GM12878 (cell line): ENCODE measurements around the gene AIF1. TPM values are rescaled to one million over a fixed set of nuclear protein-coding genes. Genes with fewer than 3 reads are reported as not detected.
A peak's percentile ranks its signal among the peaks of the same experiment; 100 is the strongest.

ENCODE experiments used
- CBFB ChIP-seq: IDR thresholded peaks from 2 replicates; pipeline ENCODE4 v1.6.1; 2016; ENCODE audit warnings: antibody characterized with exemption, low read depth
- CBX5 ChIP-seq: sonication (generic); IDR thresholded peaks from 2 replicates; pipeline ENCODE4 v1.6.1; 2016; ENCODE audit warnings: low read depth, moderate library complexity, mild to moderate bottlenecking, inconsistent platforms
- CREM ChIP-seq: IDR thresholded peaks from 2 replicates; pipeline ENCODE4 v1.6.1; 2014; ENCODE audit warnings: antibody characterized with exemption, low read depth
- CTCF ChIP-seq, 3 experiments: IDR thresholded peaks in 2 of 3; conservative IDR thresholded peaks in 1 of 3; 2 replicates each; pipeline ENCODE4 v1.5.1; 2011; ENCODE audit warnings: low read depth in 3 of 3, low read length in 3 of 3, mild to moderate bottlenecking in 3 of 3, control low read depth in 2 of 3, moderate library complexity in 2 of 3, inconsistent platforms in 1 of 3, mixed read lengths in 1 of 3; ENCODE audit not compliant: control insufficient read depth in 2 of 3, insufficient read depth in 1 of 3; ENCODE audit errors: extremely low read depth in 1 of 3
- EZH2 ChIP-seq: IDR thresholded peaks from 2 replicates; pipeline ENCODE4 v1.6.1; 2012; ENCODE audit warnings: low read depth, mild to moderate bottlenecking, control low read depth, inconsistent platforms, low read length, borderline replicate concordance; ENCODE audit not compliant: control insufficient read depth
- GABPA ChIP-seq: IDR thresholded peaks from 2 replicates; pipeline ENCODE4 v1.6.1; 2014; ENCODE audit warnings: antibody characterized with exemption, low read depth, mild to moderate bottlenecking, inconsistent platforms
- GATAD2B ChIP-seq: fragments of 450-650 bp; conservative IDR thresholded peaks from 2 replicates; pipeline ENCODE4 v1.6.1; 2017; ENCODE audit warnings: low read depth, mild to moderate bottlenecking, moderate library complexity
- IRF5 ChIP-seq: fragments of 450-650 bp; IDR thresholded peaks from 2 replicates; pipeline ENCODE4 v1.6.1; 2017; ENCODE audit warnings: borderline replicate concordance
- LARP7 ChIP-seq: fragments of 450-650 bp; IDR thresholded peaks from 2 replicates; pipeline ENCODE4 v1.6.1; 2017; ENCODE audit warnings: mild to moderate bottlenecking
- POLR2AphosphoS2 ChIP-seq: IDR thresholded peaks from 2 replicates; pipeline ENCODE4 v1.6.1; 2011; ENCODE audit warnings: low read depth, mild to moderate bottlenecking, low read length, improper control_type of control experiment, moderate library complexity
- RB1 ChIP-seq: fragments of 450-650 bp; formaldehyde crosslinking; IDR thresholded peaks from 2 replicates; pipeline ENCODE4 v1.6.1; 2017; ENCODE audit warnings: mild to moderate bottlenecking, borderline replicate concordance
- RELA ChIP-seq: fragments of 450-650 bp; IDR thresholded peaks from 2 replicates; pipeline ENCODE4 v1.8.0; 2014; ENCODE audit warnings: borderline replicate concordance; ENCODE audit not compliant: partially characterized antibody
- SMAD1 ChIP-seq: fragments of 450-650 bp; IDR thresholded peaks from 2 replicates; pipeline ENCODE4 v1.6.1; 2018; ENCODE audit warnings: mild to moderate bottlenecking, low read depth; ENCODE audit not compliant: partially characterized antibody
- SMAD5 ChIP-seq: IDR thresholded peaks from 2 replicates; pipeline ENCODE4 v1.6.1; 2016; ENCODE audit warnings: antibody characterized with exemption, low read depth
- SPI1 ChIP-seq: IDR thresholded peaks from 2 replicates; pipeline ENCODE4 v1.6.1; 2011; ENCODE audit warnings: low read depth, mild to moderate bottlenecking, low read length, moderate library complexity, borderline replicate concordance; ENCODE audit not compliant: insufficient read depth
- SREBF1 ChIP-seq: IDR thresholded peaks from 2 replicates; pipeline ENCODE4 v1.6.1; 2012; ENCODE audit warnings: mild to moderate bottlenecking, low read length
- TAF1 ChIP-seq: IDR thresholded peaks from 2 replicates; pipeline ENCODE4 v1.6.1; 2011; ENCODE audit warnings: mild to moderate bottlenecking, low read depth, low read length, borderline replicate concordance
- ZBTB40 ChIP-seq: fragments of 450-650 bp; IDR thresholded peaks from 2 replicates; pipeline ENCODE4 v1.6.1; 2016; ENCODE audit warnings: mild to moderate bottlenecking, moderate library complexity, borderline replicate concordance
- ZNF207 ChIP-seq: fragments of 450-650 bp; IDR thresholded peaks from 2 replicates; pipeline ENCODE4 v1.6.1; 2014; ENCODE audit warnings: antibody characterized with exemption, mild to moderate bottlenecking, borderline replicate concordance
- polyA plus RNA-seq, 11 experiments: library from polyadenylated mRNA; depleted of rRNA in 4 of 11; unstranded in 6 of 11; stranded (reverse) in 5 of 11; fragments of >200 nt; fragmentation: Nextera tagmentation in 4 of 11; fragmentation: Illumina TruSeq in 1 of 11; extraction: Ambion mirVana in 4 of 11; extraction: Trizol in 1 of 11; gene quantifications; 1 replicate in 1 of 11; 2 replicates in 10 of 11; pipeline versions ENCODE4 v1.2.1 to v1.2.3, GENCODE V29; 2011 to 2016; ENCODE audit warnings: inconsistent platforms in 2 of 11, missing spikeins in 2 of 11, low read depth in 1 of 11
- total RNA-seq, 4 experiments: library from RNA; depleted of rRNA in 3 of 4; stranded (reverse); fragments of >200 nt in 3 of 4; fragmentation: Illumina TruSeq in 1 of 4; extraction: Trizol in 1 of 4; gene quantifications; 2 replicates each; pipeline versions ENCODE4 v1.2.1 to v1.2.3, GENCODE V29; 2013 to 2021
- TF ChIP-seq, protein P1 (sequence below): fragments of 450-650 bp; IDR thresholded peaks from 2 replicates; pipeline ENCODE4 v1.6.1; 2017; ENCODE audit warnings: low read depth, mild to moderate bottlenecking, moderate library complexity

AIF1 gene
- total and polyA plus RNA-seq, 10 of the 15 experiments (the other 5 are each of a cell fraction or from before 2014, with no cell fraction given) = 1.9 to 256 (median 134) TPM

GRCh38 chr6:31619805-31620585 is 5.0 kb downstream of the AIF1 start (continued):
- TF ChIP-seq TAF1 (peak; percentile 79; the same call in 1 of the 2 replicates), EZH2 (no peak), GABPA (no peak), POLR2AphosphoS2 (peak; percentile 69), SMAD5 (peak; percentile 84), CBFB (peak; percentile 64; the same call in 1 of the 2 replicates), ZBTB40 (peak; percentile 25; the same call in 1 of the 2 replicates), CREM (peak; percentile 95), LARP7 (no peak; the same call in 1 of the 2 replicates), RB1 (peak; percentile 57; the same call in 1 of the 2 replicates), SPI1 (no peak), RELA (peak; percentile 82), IRF5 (no peak), ZNF207 (peak; percentile 97; the same call in 1 of the 2 replicates), SMAD1 (peak; percentile 96), CTCF (IDR thresholded peaks at IDR 0.05 in 2 of 3, conservative IDR thresholded peaks at IDR 0.05 in 1 of 3; ENCODE audit: control insufficient read depth in 2 of 3, extremely low read depth in 1 of 3, insufficient read depth in 1 of 3, low read depth in 3 of 3, low read length in 3 of 3) (no peak), CBX5 (0 out of 2 replicates have a peak, but pooled peaks have one; percentile 16), GATAD2B (peak; percentile 11), SREBF1 (no peak; the same call in 1 of the 2 replicates)
- TF ChIP-seq, protein P1, sequence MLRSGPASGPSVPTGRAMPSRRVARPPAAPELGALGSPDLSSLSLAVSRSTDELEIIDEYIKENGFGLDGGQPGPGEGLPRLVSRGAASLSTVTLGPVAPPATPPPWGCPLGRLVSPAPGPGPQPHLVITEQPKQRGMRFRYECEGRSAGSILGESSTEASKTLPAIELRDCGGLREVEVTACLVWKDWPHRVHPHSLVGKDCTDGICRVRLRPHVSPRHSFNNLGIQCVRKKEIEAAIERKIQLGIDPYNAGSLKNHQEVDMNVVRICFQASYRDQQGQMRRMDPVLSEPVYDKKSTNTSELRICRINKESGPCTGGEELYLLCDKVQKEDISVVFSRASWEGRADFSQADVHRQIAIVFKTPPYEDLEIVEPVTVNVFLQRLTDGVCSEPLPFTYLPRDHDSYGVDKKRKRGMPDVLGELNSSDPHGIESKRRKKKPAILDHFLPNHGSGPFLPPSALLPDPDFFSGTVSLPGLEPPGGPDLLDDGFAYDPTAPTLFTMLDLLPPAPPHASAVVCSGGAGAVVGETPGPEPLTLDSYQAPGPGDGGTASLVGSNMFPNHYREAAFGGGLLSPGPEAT = peak; percentile 93
